ENCODE results near the gene KIF3C. TPM values are rescaled to one million over a fixed set of nuclear protein-coding genes. Genes with fewer than 3 reads are reported as not detected.
"Not testable (repeated sequence)": the region's sequence is repeated elsewhere in the genome, so short reads cannot be mapped to it uniquely, and the experiment has no call there.

The KIF3C gene
- total RNA-seq, 2 donors from 2014 or later = 42.9 to 51.4 TPM

GRCh38 chr2:25920336-25920735 is 62.0 kb downstream of the KIF3C start:
- WGBS, 2 experiments (ENCODE audit: insufficient coverage in 1 of 2, insufficient read length in 1 of 2) = 94 to 95% methylated on average over 2 to 5 of the region's 5 CpGs
- no peak overlapping the region for H3K27ac ChIP-seq (ENCODE audit: low read depth, low read length)
- Mint-ChIP-seq H3K4me1 (no peaks in the 10 kb centered on the region), H3K4me3 (no peak overlapping the region), H3K27ac (no peak overlapping the region), H3K27me3 (ENCODE audit: insufficient read depth) (no peaks in the 10 kb centered on the region), H3K36me3 (ENCODE audit: low read depth) (no peaks in the 10 kb centered on the region), H3K9me3 (peaks cover 10% of the 10 kb centered on the region)
- no peak overlapping the region for H3K4me3 ChIP-seq (ENCODE audit: low read length)
- H3K9ac ChIP-seq (ENCODE audit: extremely low read depth, low read length, poor library complexity, severe bottlenecking) = no peak overlapping the region
- no peaks in the 10 kb centered on the region for H3K4me1 ChIP-seq (ENCODE audit: control insufficient read depth, insufficient read depth, low read length)
- no peaks in the 10 kb centered on the region for H3K27me3 ChIP-seq (ENCODE audit: control insufficient read depth, insufficient read depth, low read length, poor library complexity, severe bottlenecking)
- no peak for DNase-seq
- H3K36me3 ChIP-seq (ENCODE audit: control insufficient read depth, insufficient read depth, low read length) = no peaks in the 10 kb centered on the region
- TF ChIP-seq CTCF (conservative IDR thresholded peaks at IDR 0.05) = no peak
- peaks cover 5% of the 10 kb centered on the region for H3K9me3 ChIP-seq (ENCODE audit: control insufficient read depth, low read length)

GRCh38 chr2:25917832-25918231 is 64.5 kb downstream of the KIF3C start:
- H3K4me3 ChIP-seq (ENCODE audit: low read length) = no peak overlapping the region
- peaks cover 12% of the 10 kb centered on the region for H3K9me3 Mint-ChIP-seq
- no peaks in the 10 kb centered on the region for H3K36me3 Mint-ChIP-seq (ENCODE audit: low read depth)
- H3K27ac Mint-ChIP-seq = no peak overlapping the region
- H3K36me3 ChIP-seq (ENCODE audit: control insufficient read depth, insufficient read depth, low read length) = no peaks in the 10 kb centered on the region
- no peaks in the 10 kb centered on the region for H3K27me3 ChIP-seq (ENCODE audit: control insufficient read depth, insufficient read depth, low read length, poor library complexity, severe bottlenecking)
- peaks cover 3% of the 10 kb centered on the region for H3K4me1 ChIP-seq (ENCODE audit: control insufficient read depth, insufficient read depth, low read length)
- TF ChIP-seq CTCF (conservative IDR thresholded peaks at IDR 0.05) = no peak
- no peaks in the 10 kb centered on the region for H3K27me3 Mint-ChIP-seq (ENCODE audit: insufficient read depth)
- 87 to 95% methylated on average over 2 to 3 of the region's 3 CpGs for WGBS, 2 experiments (ENCODE audit: insufficient coverage in 1 of 2, insufficient read length in 1 of 2)
- DNase-seq = no peak
- H3K9me3 ChIP-seq (ENCODE audit: control insufficient read depth, low read length) = peaks cover 5% of the 10 kb centered on the region
- no peak overlapping the region for H3K4me3 Mint-ChIP-seq
- peaks cover 11% of the 10 kb centered on the region for H3K4me1 Mint-ChIP-seq
- H3K9ac ChIP-seq (ENCODE audit: extremely low read depth, low read length, poor library complexity, severe bottlenecking) = no peak overlapping the region
- H3K27ac ChIP-seq (ENCODE audit: low read depth, low read length) = no peak overlapping the region

GRCh38 chr2:25917411-25917810 is 64.9 kb downstream of the KIF3C start:
- not testable (repeated sequence) for H3K36me3 Mint-ChIP-seq (ENCODE audit: low read depth); H3K27me3 Mint-ChIP-seq (ENCODE audit: insufficient read depth); H3K9ac ChIP-seq (ENCODE audit: extremely low read depth, low read length, poor library complexity, severe bottlenecking); H3K36me3 ChIP-seq (ENCODE audit: control insufficient read depth, insufficient read depth, low read length); DNase-seq; H3K27ac Mint-ChIP-seq; H3K4me3 Mint-ChIP-seq; H3K27me3 ChIP-seq (ENCODE audit: control insufficient read depth, insufficient read depth, low read length, poor library complexity, severe bottlenecking); H3K27ac ChIP-seq (ENCODE audit: low read depth, low read length); H3K4me3 ChIP-seq (ENCODE audit: low read length); H3K9me3 ChIP-seq (ENCODE audit: control insufficient read depth, low read length); H3K4me1 ChIP-seq (ENCODE audit: control insufficient read depth, insufficient read depth, low read length)
- Mint-ChIP-seq H3K4me1 (peaks cover 12% of the 10 kb centered on the region), H3K9me3 (peaks cover 13% of the 10 kb centered on the region)
- 93 to 96% methylated on average over 6 to 7 of the region's 7 CpGs for WGBS, 2 experiments (ENCODE audit: insufficient coverage in 1 of 2, insufficient read length in 1 of 2)

GRCh38 chr2:25915944-25916772 is 66.1 kb downstream of the KIF3C start:
- H3K27ac Mint-ChIP-seq; DNase-seq; H3K9ac ChIP-seq (ENCODE audit: extremely low read depth, low read length, poor library complexity, severe bottlenecking); H3K4me3 ChIP-seq (ENCODE audit: low read length); H3K4me1 ChIP-seq (ENCODE audit: control insufficient read depth, insufficient read depth, low read length); H3K27me3 ChIP-seq (ENCODE audit: control insufficient read depth, insufficient read depth, low read length, poor library complexity, severe bottlenecking); H3K4me3 Mint-ChIP-seq; H3K36me3 Mint-ChIP-seq (ENCODE audit: low read depth); H3K36me3 ChIP-seq (ENCODE audit: control insufficient read depth, insufficient read depth, low read length); H3K9me3 ChIP-seq (ENCODE audit: control insufficient read depth, low read length); H3K27me3 Mint-ChIP-seq (ENCODE audit: insufficient read depth): not testable (repeated sequence)
- Mint-ChIP-seq H3K4me1 (peaks cover 12% of the 10 kb centered on the region), H3K9me3 (peaks cover 22% of the 10 kb centered on the region)
- WGBS, 2 experiments (ENCODE audit: insufficient coverage in 1 of 2, insufficient read length in 1 of 2) = 88 to 96% methylated on average over 12 to 15 of the region's 16 CpGs
- peak overlapping the region; percentile 44 for H3K27ac ChIP-seq (ENCODE audit: low read depth, low read length)

GRCh38 chr2:25915411-25915810 is 66.9 kb downstream of the KIF3C start:
- not testable (repeated sequence) for H3K4me3 ChIP-seq (ENCODE audit: low read length); H3K27me3 ChIP-seq (ENCODE audit: control insufficient read depth, insufficient read depth, low read length, poor library complexity, severe bottlenecking); H3K27ac ChIP-seq (ENCODE audit: low read depth, low read length); H3K36me3 Mint-ChIP-seq (ENCODE audit: low read depth); H3K4me1 ChIP-seq (ENCODE audit: control insufficient read depth, insufficient read depth, low read length); H3K9me3 ChIP-seq (ENCODE audit: control insufficient read depth, low read length); DNase-seq; H3K4me3 Mint-ChIP-seq; H3K36me3 ChIP-seq (ENCODE audit: control insufficient read depth, insufficient read depth, low read length); H3K9ac ChIP-seq (ENCODE audit: extremely low read depth, low read length, poor library complexity, severe bottlenecking); H3K27me3 Mint-ChIP-seq (ENCODE audit: insufficient read depth); H3K27ac Mint-ChIP-seq
- WGBS, 2 experiments (ENCODE audit: insufficient coverage in 1 of 2, insufficient read length in 1 of 2) = 82 to 94% methylated on average over 9 to 32 of the region's 33 CpGs
- Mint-ChIP-seq H3K9me3 (peaks cover 22% of the 10 kb centered on the region), H3K4me1 (peaks cover 12% of the 10 kb centered on the region)

GRCh38 chr2:25913696-25913973 is 68.7 kb downstream of the KIF3C start:
- peak overlapping the region; percentile 17 for H3K4me3 Mint-ChIP-seq
- not testable (repeated sequence) for H3K9ac ChIP-seq (ENCODE audit: extremely low read depth, low read length, poor library complexity, severe bottlenecking); H3K27me3 ChIP-seq (ENCODE audit: control insufficient read depth, insufficient read depth, low read length, poor library complexity, severe bottlenecking); H3K4me1 ChIP-seq (ENCODE audit: control insufficient read depth, insufficient read depth, low read length); H3K4me3 ChIP-seq (ENCODE audit: low read length); H3K36me3 Mint-ChIP-seq (ENCODE audit: low read depth); H3K27me3 Mint-ChIP-seq (ENCODE audit: insufficient read depth); DNase-seq; H3K9me3 ChIP-seq (ENCODE audit: control insufficient read depth, low read length); H3K36me3 ChIP-seq (ENCODE audit: control insufficient read depth, insufficient read depth, low read length)
- WGBS, 2 experiments (ENCODE audit: insufficient coverage in 1 of 2, insufficient read length in 1 of 2) = 55 to 76% methylated on average over 8 to 9 of the region's 9 CpGs
- peaks cover 25% of the 10 kb centered on the region for H3K9me3 Mint-ChIP-seq
- peak overlapping the region; percentile 84 for H3K27ac ChIP-seq (ENCODE audit: low read depth, low read length)
- H3K27ac Mint-ChIP-seq = peak overlapping the region; percentile 60
- H3K4me1 Mint-ChIP-seq = peaks cover 12% of the 10 kb centered on the region
